PC-9 (cell line): Measurements from ENCODE around the gene LPCAT1.

ENCODE experiments used
- CTCF ChIP-seq: fragments of 200-600 bp; sonication (generic); conservative IDR thresholded peaks from 2 replicates; pipeline ENCODE4 v1.6.1; 2017; ENCODE audit warnings: mixed run types, antibody characterized with exemption, mild to moderate bottlenecking, moderate library complexity
- EZH2 ChIP-seq: fragments of 200-600 bp; sonication (generic); IDR thresholded peaks from 2 replicates; pipeline ENCODE4 v1.8.0; 2017; ENCODE audit warnings: antibody characterized with exemption, low read depth

- TF ChIP-seq CTCF, result no peak
- no peak for TF ChIP-seq EZH2
These were observed 52.4 kb downstream of the LPCAT1 start for GRCh38 chr5:1471240-1471853.
